NCI-H2196 (cell line): ENCODE results near the gene KIZ.
A peak's percentile ranks its signal among the peaks of the same experiment; 100 is the strongest.

Source experiments
- DNase-seq: peaks from one replicate; lab custom pipeline; 2025; ENCODE audit not compliant: unreplicated experiment; lab: John Stamatoyannopoulos, UW

The KIZ gene, protein sequence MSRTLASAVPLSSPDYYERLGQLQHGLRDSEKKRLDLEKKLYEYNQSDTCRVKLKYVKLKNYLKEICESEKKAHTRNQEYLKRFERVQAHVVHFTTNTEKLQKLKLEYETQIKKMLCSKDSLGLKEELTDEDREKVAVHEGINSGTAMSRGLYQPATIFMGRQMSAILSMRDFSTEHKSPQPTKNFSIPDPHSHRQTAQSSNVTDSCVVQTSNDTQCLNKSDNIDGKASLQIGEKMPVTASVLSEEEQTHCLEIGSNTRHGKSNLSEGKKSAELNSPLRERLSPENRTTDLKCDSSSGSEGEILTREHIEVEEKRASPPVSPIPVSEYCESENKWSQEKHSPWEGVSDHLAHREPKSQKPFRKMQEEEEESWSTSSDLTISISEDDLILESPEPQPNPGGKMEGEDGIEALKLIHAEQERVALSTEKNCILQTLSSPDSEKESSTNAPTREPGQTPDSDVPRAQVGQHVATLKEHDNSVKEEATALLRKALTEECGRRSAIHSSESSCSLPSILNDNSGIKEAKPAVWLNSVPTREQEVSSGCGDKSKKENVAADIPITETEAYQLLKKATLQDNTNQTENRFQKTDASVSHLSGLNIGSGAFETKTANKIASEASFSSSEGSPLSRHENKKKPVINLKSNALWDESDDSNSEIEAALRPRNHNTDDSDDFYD

DNA sequence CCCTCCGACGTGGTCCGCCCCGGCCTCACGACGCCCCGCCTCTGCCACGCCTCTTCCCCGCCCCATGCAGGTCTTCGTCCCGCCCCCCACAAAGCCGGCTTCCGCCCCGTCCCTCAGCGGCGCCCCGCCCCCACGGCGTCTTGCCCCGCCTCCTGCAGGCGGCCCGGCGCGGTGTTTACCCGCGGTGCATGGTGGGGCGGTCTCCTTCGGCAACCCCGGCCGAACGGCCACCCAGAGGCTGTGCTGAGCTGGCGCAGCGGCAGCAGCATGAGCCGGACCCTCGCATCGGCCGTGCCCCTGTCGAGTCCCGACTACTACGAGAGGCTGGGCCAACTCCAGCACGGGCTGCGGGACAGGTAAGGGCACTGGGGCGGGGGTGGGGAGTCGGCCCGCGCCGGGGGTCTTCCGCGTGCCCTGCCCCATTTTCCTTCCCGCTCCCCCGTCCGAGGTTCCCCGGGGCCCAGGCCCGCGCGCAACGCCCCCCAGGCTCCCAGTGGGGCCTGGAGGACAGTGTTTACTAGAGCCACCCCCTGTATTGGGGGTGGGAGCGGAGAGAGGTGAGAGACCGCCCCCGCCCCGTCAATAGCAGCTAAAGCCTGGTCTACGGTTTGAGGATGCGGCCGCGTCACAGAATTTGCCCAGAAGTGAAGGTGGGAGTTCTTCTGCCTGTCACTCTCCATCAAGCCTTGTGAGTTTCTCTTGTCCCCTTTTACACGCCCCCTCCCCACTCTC is at the start of gene KIZ:
Gene KIZ, plus strand, starts transcription at position 234 of the 732 bp plus-strand sequence. Its CDS starts 34 bp downstream, at position 268.
- peak; percentile 94 for DNase-seq

DNA sequence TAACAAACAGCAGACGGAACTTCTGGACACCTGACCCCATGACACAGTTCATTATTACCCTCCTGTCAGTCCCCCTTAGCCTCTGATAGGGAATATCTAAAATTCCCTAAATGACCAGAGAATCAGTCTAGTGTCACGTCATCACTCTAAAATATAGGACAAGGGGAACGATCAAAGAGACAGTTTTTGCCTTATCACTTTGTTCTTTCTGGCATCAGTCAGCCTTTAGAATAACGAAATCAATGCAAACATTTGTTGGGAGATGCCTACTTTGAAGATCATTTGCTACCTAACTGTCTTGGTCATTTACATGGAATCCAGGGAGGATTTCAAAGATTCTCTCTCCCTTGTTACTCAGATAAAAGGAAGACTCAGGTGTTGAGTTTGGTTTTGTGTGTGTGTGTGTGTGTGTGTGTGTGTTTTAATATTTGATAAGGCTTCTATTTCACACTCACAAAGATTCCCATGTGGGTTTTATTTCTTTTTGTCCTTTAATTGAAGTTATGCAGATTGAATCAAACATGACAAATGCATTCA is 48.0 kb upstream of the KIZ start:
- no peak for DNase-seq

DNA sequence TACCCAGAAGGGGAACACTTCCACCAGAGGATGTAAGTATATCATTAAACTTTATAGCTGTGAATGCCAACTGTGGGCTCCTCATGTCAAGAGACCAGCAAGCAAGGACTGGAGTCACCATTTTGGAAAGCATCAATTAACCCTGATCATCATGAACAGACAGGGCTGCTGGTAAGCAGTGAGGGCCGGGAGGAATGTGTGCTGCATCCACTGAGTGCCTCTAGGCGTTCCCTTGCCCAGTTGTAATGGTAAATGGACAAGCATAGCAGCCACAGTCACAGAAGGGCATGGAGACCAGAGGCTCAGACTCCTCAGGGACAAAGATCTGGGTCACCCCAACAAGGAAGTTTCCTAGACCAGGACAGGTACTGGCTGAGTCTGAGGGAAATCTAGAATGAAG is 43.3 kb upstream of the KIZ start:
- no peak for DNase-seq

DNA sequence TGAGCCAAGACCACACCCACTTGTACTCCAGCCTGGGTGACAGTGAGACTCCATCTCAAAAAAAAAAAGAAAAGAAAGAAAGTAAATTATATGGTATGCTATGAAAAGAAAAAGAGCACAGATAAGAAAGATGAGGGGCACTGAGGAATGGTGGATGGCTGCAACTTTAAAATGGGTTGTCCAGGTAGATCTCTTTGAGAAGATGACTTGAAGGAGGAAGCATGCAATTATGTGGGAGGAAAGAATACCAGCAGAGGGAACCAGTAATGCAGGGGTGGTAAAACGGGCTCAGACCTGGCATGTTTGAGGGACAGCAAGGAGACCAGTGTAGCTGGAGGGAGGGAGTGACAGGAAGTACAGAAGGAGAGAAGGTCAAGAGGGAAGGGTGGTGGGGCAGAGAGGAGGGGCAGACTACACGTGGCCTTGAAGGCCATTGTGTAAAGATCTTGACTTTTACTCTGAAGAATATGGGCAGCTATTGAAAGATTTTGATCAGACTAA is 42.0 kb upstream of the KIZ start:
- no peak for DNase-seq

DNA sequence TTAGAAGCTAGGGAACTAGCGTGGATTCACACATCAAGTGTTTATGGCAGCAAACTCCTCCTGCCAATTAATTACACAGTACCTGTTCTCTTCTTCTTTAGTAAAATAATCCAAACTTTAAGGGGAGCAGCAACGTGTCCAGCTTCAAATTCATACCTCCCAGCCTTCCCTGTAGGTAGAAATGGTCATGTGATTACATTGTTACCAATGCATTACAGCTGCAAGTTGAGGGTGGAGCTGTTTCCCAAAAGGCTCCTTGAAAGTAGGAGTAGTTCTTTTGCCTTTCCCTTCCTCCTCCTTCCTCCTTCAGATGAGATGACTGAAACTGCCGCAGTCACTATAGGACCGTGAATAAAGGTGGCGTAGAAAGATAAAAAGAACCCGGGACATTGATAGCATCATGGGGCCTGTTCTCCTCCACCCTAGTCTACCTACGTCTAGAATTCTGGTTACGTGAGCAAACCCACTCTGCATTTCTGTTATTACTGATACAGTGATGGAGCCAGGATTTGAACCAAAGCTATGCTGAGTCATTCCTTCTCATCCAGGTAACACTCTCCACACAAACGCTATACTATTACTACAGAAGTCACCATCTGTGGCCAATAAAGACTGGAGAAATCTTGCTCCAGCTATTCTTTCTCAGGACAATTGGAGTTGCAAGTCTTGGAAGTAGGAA is 37.9 kb upstream of the KIZ start:
- no peak for DNase-seq

DNA sequence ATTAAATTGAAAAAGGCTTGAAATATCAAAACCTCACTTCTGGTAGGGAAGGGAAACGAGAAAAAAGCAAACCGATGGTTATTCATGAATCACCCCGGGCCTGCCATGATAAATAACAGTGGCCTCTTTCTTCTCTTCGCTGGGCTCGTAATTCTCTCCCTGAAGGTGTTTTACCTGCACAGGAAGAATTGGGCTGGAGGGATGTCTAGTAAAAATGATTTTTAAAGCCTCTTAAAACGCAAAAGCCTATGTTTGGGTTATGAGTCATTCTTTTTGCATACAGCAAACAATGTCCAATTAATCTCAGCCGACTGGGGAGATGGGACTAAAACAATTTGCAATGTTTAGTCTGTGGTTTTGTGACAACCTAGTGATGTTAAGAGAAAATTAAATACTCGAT is 36.5 kb upstream of the KIZ start:
- no peak for DNase-seq

DNA sequence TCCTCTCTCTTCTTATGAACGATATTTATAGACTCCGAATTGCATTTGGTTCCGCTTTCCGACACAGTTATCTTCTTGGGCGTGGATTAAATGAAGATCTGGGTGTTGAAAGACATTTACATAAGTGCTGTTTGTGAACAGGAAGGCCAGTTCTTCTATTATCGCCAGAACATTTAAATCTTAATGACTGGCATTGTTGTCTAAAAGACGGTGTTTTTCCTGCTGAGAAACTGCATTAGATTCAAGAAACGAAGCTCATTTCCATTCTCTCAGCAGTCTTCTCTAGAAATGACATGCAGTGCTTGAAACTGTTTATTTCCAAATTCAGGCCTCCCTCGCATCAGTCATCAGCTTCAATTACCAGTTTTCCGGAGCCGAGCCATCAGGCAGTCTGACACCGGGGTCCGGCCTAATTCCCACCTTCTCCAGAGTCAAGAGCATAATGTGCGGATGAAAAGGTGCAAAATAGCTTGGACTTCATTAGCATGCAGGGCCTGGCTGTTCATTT is 35.7 kb upstream of the KIZ start:
- DNase-seq: no peak

DNA sequence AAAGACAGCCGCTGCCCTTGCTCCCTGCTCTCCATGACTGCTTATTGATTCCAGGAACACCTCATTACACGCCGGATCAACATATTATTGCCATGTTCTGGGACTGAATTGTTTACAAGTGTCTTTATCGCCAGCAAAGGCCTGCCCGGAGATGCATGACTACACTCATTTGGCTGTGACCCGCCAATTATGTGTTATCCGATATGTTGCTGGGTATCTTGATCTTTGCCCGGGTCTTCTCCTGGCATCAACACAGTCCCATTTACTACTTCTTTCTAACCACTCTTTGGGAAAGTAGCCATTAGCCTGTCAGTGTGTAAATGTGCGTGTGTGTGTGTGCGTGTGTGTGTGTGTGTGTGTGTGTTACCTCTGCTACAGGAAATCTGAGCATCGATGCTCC is 35.2 kb upstream of the KIZ start:
- DNase-seq: no peak

DNA sequence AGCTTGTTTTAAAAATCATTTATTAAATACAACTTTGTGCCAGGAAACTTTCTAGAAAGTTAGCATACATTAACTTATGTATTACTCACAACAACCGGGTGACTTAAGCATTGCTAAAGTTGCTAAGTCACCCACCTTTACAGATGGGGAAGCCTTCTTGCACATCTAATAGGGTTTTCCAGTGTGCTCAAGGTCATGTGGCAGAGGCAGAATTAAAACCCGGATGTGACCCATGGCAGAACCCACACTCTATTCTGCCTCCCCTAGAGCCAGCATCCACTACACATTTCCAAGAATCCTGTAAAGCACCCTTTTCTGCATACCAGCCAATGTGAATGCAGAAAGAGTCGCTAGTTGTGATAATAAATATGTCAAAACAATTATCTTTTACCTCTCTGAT is 33.1 kb upstream of the KIZ start:
- DNase-seq: no peak

DNA sequence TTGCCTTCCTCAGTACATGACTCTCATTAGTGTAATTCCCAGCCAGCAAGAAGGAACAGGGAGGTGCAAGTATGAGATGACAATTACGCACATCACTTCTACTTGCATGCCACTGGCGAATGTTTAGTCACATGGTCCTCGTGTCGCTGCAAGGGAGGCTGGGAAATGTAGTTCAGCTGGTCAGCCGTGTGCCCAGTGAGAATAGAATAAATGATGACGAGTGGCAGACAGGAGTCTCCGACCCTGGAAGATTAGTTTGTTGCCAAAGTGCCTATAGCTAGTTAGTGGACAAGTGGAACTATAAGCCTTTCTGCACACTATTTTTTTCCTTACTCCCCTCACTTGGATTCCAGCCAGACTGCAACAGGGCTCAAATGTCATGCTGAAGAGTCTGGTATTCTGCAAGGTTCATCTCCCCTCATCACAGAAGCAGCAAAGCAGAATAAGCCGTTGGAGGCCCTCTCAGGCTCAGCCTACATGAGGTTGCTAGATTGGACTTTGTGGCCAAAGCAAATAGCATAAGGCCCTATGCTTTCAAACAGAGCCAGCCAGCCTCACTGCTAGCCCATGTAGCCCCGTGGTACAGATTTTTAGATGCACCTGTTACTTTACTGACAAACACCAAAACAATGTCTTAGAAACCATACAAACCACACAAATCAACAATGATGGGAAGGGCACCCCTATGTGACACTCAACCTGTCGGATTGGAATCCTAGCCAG is 29.4 kb upstream of the KIZ start:
- DNase-seq: no peak

DNA sequence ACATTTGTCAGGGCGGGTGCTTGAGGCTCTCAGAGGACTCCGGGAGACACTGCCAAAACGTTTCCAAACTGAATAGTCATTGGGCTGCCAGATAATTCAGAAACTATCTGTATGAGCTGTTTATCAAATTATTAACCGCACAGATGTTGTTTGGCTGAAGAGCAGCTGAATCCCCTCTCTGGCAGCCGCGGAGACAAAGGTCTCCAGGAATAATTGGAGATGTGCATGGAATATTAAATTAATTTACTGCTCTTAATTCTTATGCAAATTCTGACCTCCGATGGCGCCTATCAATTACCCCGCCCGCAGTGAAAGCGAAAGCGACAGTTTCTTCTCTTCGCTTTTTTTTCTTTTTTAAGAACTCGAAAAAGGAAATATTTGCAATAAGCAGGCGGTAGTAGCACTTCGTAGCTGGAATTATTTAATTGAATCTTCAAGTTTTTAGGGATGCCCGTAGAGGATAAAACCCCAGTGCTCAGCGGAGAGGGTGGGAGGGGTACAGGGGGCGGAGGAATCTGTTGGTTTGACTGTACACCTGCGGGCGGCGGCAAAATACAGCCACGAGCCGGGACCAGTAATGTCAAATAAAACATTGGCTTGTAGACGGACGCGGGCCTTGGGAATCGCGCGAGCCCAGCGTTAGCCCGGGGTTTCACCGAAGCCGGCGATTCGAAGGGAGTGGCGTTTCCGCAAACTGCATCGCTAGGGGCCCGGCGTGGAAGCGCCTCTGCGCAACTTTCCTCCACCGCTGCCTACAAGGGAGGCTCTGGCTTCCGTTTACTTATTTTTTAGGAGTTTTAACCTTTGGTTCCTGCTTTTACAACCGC is 25.9 kb upstream of the KIZ start:
- no peak for DNase-seq

DNA sequence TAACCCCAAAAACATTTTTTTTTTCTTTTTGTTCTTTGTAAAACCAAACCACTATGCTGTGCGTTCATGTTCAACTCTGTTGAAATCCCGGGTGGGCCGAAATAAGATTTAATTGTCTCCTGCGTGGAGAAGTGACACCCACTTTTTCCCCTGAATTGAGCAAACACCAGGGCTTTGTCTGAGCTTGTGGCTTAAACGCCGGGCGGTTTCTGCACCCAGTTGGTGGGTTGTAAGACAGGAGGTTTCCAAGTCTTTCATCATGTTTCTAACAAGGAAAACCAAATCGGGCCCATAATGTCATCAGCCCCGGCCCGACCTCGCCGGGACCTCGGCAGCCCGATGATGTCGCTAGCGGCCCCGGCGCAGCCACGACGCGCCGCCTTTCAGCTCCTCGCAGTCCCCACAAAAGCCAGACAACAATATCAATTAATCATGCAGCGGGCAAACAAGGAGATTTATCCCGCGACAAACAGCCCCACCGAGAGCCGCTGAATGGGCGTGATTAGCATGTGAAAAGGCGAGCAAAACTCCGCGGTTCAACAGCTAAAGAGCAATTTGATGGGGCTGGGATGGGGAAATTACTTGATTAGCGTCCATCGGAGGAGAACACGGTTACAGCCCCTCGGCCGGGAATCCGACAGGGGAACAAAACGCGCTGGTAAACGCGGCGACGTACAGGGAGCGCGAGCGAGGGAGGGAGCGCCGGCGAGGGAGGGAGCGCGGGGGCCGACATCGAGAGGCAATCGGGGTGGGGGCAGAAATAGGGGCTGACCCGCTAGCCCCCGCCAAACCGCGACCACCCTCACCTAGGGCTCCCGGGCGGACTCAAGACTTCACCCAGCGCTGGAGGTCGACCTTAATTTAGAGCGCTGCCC is 25.1 kb upstream of the KIZ start:
- no peak for DNase-seq

DNA sequence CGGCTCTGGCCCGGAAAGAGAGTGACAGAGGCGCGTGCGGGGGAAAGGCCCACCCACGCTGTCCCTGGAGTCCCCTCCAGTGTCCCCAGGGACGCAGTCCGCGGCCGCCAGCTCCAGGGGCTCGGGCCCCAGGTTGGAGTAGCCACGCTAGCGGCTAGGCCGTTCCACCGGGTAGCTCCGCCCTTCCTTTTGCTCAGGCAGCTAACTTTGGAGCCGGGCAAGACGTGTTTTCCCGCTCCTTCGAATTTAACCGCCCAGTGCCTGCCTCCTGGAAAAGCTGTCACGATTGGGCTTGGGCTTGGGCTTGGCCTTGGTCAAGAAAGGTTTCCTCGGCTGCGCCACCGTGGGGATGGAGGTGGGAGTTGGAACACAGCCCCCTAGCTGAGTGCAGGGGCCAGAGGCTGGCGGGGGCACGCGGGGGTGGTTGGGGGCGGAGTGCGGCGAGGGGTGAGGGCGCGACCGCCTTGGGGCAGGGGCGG is 24.4 kb upstream of the KIZ start:
- no peak for DNase-seq

DNA sequence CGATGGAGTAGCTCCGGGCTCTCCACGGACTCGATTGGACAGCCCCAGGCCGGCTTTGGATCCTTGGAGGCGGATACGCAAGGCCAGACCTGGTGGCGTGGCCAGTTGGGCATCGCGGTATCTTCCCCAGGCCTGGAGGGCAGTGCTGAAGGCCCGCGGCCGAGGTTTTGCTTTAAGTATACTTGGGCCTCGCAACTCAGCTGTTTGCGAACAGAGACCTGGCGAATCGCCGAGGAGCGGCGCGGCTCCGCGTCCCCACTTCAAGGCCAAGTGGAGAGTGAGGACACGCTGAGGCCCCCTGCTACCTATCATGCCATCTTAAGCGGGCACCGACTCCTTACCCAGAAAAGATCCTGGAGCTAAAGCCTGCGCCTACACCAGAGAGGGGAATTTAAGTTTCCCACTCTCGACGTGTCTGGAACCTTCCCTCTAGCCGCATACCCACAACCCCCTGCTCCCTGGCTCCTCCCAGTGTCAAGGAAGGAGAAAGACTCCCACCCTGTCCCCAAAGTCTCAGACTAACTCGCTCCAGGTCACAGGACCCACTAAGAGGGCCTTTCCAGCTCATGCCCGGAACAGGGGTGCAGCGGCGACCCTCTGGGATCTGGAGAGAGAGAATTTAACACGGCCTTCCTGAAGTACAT is 23.8 kb upstream of the KIZ start:
- DNase-seq: no peak

DNA sequence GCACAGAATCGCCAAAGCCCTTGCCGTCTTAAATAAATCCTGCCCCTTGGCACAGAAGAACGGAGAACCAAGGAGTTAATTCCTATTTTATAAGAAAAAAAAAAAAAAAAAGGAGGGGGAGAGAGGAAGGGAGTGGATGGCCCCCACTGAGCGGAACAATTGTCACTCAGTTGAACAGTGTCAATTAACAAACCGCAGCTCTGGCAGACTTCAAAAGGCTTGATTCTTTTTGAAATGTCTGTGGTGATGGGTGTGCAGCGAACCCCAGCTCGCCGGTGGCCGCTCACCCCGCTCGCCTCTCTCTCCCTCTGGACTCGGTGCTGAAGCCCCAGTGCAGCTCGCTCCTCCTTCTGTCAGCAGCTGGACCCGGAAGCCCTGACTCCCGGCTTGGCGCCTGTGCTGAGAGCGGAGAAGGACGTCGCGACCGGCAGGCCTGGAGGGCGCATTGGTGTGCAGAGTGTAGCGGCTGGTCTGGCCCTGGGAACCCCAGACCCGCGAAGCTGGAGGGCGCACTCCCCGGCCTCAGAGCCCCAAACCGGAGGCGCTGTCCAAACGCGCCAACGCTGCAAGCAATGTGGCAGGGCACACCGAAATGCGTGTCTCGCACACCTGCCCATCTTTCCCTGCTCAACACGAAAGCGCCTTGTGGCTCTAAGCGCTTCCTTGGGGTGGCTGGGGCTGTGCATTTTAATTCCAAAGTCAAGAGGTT is 23.1 kb upstream of the KIZ start:
- no peak for DNase-seq

DNA sequence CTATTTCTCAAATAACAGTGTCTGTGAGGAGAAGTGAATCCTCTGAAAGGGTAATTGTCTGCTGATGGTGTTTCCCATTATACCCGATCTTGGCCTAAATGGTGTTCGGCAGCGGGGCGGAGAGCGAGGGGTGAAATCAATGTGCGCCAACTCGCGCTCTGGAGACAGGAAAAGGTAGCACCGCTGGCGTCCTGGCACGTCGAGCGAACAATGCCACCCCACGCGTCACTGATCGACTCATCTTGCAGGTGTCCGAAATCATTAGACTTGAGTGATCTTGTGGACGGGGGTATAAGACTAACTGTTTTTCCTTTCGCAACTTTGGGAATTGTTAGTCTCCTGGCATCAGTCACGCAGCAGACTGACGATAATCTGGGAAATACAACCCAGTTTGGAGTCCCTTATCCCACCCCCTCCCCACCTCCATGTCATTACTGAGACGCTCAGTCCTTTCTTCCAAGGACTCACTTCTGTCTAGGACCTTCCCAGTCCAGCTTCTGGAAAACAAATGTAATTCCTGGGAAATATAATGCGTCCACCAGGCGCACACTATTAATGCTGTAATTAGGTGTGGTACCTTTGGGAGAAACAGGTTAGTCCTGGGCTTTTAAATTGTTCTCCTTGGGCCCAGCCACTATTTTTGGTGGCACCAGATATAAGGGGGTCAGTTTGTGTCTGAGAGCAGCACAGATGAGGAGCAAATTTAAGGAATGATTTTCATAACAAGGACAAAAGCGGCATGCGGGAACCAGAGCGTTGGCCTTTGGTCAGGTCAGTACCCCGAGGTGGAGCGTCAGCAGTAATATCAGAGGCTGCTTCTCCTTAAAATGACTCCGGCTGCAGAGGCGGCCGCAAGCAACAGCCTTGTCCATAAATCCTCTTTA is 22.1 kb upstream of the KIZ start:
- DNase-seq: no peak
